Stimulated activated CD4-positive, alpha-beta T cell treated with anti-CD3 and anti-CD28 coated beads, Interleukin-15, amount 100 ng/mL, for 24 hours (primary cell): Measurements from ENCODE around the gene HPS5.
"Not testable (repeated sequence)": the region's sequence is repeated elsewhere in the genome, so short reads cannot be mapped to it uniquely, and the experiment has no call there.

Source experiments
- DNase-seq: peaks from one replicate; pipeline ENCODE4 v3.0.0-alpha.2; 2020

Gene HPS5

DNA sequence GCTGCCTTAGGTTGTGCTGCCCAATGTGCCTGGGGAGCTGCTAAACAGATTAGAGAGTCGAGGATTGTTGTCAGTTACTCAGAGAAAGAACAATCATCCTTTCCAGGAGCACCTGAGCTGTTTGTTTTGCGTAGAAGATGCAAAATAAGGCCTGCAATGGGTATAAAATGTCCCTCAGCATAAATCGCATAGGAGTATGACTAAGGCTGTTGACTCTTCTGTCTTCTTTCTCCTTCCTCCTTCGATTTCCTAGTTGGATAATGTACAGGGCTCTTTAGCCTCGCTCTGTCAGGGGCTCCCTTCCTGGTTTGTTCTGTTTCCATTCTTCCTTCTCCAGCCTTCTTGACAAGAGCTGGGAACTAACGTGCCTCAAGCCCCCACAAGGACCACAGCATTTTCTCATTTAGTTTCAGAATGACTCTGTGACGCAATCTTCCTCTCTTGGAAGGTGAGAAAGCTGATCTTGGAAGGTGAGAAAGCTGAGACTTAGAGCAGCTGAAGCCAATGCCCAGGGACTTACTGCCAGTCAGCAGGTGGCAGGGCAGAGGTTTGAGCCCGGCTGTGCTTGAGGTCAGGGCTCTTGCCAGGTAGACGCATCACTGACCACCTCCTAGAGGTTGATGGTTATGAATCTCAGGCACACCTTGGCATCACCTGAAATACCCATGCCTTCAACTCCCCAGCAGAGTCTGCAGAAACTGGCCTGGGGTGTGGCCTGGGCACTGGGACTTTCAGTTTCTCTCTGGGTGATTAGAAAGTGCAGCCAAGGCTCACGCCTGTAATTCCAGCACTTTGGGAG is 54.4 kb downstream of the HPS5 start:
- not testable (repeated sequence) for DNase-seq

DNA sequence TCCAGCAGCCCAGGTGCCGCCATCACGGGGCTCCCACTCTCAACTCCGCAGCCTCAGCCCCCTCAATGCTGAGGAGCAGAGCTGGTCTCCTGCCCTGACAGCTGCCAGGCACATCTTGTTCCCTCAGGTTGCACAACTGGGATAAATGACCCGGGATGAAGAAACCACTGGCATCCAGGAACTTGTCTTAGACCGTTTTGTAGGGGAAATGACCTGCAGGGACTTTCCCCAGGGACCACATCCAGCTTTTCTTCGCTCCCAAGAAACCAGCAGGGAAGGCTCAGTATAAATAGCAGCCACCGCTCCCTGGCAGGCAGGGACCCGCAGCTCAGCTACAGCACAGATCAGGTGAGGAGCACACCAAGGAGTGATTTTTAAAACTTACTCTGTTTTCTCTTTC is 56.0 kb downstream of the HPS5 start, which contains the start of gene SAA1:
SAA1 (plus strand) TSS at position 316 of the 400 bp plus-strand sequence. CDS start 624 bp downstream, outside the sequence.
- DNase-seq = no peak

DNA sequence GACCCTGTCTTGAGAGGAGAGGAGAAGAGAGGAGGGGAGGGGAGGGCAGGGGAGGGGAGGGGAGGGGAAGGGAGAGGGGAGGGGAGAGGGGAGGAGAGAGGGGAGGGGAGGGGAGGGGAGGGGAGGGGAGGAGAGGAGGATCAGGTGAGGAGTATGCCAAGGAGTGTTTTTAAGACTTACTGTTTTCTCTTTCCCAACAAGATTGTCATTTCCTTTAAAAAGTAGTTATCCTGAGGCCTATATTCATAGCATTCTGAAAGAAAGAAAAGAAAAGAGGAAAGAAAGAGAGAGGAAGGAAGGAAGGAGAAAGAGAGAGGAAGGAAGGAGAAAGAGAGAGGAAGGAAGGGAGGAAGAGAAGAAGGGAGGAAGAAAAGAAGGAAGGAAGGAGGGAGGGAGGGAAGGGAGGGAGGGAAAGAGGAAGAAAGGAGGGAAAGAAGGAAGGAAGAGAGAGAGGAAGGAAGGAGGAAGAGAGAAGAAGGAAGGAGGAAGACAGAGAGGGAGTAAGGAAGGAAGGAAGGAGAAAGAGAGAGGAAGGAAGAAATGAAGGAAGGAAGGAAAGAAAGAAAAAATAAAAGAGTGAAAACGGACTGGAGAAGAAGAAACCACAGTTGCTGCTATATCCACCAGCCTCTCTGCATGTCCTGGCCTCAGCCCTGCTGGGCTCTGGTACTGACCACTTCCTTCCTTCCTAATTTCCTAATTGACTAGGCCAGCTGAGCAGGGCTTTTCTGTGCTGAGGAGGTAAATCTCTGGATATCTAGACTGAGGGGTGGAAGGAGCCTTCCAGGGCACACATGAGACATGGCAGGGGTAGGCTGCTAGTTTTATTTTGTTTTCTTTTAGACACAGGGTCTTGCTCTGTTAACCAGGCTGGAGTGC is 57.0 kb downstream of the HPS5 start:
- no peak for DNase-seq

DNA sequence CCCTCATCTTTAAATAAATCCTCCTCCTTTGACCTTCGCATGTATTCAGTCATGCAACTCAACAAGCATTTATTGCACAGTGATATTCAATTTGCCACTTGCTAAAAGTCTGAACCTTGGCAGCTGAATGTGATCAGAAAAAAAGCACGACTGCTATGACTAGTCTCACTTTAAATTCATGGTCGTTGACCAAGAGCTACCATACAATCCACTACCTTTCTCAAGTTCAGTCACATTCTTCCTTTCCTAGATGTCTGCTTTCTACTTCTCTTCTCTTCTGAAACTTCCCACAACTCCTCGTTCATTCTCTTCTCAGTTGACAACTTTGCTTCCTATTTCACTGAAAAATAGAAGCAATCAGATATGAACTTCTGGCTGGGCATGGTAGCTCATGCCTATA is 57.9 kb downstream of the HPS5 start:
- no peak for DNase-seq

DNA sequence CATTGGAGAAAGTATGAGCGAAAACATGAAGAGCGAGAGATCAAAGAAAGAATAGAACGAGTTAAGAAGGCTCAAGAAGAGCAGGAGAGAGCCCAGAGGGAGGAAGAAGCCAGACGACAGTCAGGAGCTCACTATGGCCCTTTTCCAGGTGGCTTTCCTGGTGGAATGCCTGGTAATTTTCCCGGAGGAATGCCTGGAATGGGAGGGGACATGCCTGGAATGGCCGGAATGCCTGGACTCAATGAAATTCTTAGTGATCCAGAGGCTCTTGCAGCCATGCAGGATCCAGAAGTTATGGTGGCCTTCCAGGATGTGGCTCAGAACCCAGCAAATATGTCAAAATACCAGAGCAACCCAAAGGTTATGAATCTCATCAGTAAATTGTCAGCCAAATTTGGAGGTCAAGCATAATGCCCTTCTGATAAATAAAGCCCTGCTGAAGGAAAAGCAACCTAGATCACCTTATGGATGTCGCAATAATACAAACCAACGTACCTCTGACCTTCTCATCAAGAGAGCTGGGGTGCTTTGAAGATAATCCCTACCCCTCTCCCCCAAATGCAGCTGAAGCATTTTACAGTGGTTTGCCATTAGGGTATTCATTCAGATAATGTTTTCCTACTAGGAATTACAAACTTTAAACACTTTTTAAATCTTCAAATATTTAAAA is 59.1 kb downstream of the HPS5 start:
- DNase-seq = not testable (repeated sequence)

DNA sequence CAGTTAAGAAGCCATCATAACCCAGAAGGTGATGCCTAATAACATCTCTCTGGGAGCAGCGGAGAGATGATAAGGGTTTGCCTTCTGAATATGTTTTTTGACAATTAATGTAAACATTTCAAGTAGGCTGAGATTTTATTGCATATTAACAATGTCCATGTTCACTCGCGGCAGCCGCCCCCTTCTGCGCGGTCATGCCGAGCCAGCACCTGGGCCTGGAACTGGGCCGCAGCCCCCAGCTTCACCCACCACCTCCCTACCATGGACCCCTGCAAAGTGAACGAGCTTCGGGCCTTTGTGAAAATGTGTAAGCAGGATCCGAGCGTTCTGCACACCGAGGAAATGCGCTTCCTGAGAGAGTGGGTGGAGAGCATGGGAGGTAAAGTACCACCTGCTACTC is 60.2 kb downstream of the HPS5 start:
- no peak for DNase-seq

DNA sequence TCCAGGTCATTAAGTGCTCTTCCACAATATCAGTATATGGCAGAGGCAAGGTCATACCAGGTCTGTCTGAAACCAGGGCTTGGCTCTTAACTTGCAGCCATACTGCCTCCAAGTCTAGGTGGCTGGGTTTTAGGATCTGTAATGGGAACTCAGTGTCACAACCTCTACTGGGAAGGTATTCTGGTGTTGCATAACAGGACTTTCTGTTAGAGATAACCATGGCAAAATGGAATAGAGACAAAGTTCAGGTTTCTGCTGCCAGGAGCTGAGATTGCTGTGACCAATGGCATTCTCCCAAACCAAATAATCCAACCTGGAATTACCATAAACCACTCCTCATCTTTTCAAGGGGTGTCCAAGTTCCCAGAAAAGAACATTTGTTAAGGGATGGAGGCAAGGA is 62.7 kb downstream of the HPS5 start:
- DNase-seq = no peak

DNA sequence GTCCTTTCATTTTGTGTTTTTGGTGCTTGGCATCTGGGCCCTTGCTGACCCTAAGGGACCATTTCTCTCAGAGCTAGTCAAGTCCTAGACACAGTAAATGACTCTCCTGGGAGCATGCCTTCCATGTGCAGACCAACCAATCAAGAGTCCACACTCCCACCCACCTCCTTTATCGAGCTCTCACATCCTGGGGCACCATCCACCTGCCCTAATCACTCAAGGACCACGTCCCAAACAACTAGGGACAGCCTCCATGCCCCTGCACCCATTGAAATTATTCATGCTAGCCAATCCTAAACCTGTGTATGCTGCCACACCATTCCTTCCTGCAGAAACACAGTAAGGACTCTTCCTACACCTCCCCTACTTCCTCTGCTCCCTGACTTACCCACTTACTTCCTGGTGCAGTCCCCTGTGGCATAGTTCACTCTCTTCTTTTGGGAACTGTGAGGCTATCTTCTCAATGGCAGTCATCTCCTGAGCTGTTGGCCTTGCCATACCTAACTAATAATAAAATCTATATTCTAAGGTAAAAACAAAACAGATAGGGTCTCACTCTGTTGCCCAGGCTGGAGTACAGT is 67.1 kb downstream of the HPS5 start:
- no peak for DNase-seq

DNA sequence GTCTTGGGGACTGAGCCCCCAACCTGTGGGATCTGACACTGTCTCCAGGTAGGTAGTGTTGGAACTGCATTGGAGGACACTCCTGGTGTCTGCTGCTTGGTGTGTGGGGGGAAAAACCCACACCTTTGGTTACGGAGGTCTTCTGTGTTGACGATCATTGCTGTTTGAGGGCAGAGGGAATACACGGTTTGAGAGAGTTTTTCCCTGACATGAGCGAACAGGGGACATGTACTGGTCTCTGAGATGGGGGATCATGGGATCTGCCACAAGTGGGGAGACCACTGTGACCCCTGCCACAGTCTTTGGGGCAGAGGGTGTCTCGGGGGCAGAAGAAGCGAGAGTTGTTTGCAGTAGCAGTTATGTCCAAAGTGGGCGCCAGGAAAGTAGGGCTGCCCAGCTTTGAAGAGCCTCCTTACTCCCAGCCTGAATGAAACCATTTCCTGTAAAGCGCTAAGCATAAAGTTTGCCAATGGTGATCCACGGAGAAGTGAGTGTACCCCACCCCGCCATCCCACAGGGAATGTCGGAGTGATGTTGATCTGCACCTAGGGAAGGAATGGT is 68.1 kb downstream of the HPS5 start:
- no peak for DNase-seq

DNA sequence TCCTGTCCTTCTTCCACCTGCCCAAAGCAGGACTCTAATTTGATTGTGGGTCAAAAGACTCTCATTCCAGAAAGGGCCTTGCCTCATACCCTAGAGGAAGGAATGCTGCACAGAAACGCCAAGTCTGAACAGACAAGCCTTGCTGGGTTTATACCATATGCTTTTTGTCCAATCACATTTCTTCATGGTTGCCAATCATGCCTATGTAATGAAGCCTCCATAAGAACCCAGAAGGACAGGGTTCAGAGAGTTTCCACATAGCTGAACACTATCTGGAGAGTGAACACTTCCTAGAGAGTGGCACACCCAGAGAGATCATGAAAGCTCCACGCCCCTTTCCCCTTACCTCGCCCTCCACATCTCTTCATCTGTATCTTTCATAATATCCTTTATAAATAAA is 68.7 kb downstream of the HPS5 start:
- DNase-seq = no peak

DNA sequence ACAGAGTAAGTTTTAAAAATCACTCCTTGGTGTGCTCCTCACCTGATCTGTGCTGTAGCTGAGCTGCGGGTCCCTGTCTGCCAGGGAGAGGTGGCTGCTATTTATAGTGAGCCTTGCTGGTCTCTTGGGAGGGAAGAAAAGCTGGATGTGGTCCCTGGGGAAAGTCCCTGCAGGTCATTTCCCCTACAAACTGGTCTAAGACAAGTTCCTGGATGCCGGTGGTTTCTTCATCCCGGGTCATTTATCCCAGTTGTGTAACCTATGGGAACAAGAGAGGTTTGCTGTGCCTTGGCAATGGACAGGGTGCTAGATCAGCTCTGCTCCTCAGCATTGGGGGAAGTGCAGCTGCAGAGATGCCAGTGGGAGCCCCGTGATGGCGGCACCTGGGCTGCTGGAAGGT is 73.4 kb downstream of the HPS5 start, which contains the start of gene SAA2:
SAA2 (minus strand) TSS at position 108 of the 400 bp plus-strand sequence. CDS start 657 bp downstream, outside the sequence.
- no peak for DNase-seq

DNA sequence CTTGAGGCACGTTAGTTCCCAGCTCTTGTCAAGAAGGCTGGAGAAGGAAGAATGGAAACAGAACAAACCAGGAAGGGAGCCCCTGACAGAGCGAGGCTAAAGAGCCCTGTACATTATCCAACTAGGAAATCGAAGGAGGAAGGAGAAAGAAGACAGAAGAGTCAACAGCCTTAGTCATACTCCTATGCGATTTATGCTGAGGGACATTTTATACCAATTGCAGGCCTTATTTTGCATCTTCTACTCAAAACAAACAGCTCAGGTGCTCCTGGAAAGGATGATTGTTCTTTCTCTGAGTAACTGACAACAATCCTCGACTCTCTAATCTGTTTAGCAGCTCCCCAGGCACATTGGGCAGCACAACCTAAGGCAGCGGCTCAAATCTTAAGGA is 74.8 kb downstream of the HPS5 start:
- not testable (repeated sequence) for DNase-seq

DNA sequence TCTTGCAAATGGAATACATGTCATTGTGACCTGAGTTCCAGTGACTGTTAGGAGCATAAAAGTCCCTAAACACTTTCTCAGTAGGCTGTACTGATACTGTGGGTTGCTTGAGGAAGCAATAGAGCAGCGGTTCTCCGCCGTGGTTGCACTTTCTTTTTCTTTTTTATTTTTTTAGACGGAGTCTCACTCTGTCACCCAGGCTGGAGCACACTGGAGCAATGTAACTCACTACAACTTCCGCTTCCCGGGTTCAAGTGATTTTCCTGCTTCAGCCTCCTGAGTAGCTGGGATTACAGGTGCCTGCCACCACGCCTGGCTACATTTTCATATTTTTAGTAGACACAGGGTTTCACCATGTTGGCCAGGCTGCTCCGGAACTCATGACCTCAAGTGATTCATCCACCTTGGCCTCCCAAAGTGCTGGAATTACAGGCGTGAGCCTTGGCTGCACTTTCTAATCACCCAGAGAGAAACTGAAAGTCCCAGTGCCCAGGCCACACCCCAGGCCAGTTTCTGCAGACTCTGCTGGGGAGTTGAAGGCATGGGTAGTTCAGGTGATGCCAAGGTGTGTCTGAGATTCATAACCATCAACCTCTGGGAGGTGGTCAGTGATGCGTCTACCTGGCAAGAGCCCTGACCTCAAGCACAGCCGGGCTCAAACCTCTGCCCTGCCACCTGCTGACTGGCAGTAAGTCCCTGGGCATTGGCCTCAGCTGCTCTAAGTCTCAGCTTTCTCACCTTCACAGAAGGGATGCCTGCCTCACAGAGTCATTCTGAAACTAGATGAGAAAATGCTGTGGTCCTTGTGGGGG is 75.4 kb downstream of the HPS5 start:
- peak; percentile 23 for DNase-seq

DNA sequence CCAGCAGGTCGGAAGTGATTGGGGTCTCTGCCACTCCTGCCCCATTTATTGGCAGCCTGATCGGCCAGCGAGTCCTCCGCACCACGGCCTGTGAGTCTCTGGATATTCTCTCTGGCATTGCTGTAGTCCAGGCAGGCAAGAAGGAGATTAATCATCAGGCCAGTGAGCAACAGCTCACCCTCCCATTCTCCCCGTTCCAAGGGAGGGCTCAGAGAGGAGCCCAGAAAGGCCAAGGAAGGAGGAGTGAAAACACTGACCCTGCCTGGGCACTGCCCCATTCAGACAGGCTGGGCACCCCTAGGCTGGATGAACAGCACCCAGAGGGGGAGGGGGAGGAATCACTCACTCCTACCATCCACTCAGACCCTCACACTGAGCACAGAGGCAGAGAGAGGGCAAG is 76.5 kb downstream of the HPS5 start:
- no peak for DNase-seq

DNA sequence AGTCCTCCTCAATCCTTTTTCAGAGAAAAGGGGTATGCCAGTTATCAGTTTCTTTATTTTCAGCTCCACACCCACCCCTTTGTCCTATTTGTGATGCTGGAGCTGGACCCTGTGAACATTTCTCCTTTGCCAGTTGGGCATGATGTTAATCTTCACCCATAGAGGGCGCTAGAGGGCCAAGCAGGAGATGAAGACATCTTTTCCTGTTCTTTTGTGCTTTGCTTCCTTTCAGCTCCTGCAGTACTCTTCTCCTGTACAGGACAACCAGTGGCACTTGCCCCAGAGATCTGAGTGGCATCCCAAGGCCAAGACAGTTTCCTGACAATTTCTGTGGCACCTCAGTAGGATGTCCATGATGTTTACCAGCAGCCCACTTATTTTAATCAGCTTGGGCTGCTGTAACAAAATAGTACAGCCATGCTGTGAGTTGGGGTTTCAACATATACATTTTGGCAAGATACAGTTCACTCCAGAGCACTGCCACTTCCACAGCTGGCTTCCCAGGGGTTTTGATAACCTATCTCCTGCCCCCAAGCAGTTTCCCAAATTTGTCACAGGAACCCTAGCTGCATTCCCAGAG is 78.1 kb downstream of the HPS5 start:
- peak; percentile 70 for DNase-seq

DNA sequence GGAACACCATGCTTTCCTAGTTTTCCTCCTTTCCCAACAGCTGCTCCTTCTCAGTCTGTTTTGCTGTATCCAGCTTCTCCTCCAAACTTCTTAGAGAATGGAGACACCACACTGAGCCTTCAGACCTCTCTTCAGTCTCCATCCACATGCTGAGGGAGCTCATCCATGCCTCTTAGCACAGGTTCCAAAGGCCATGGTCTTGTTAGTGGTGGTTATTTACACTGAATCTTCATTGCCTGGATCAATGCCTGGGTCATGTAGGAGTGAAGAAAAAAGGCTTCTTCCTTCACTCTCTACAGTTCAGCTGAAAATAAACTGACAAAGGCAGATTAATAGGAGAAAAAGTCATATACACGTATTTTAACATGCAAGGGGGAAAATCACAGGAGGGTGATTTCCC is 82.3 kb downstream of the HPS5 start:
- DNase-seq = no peak

DNA sequence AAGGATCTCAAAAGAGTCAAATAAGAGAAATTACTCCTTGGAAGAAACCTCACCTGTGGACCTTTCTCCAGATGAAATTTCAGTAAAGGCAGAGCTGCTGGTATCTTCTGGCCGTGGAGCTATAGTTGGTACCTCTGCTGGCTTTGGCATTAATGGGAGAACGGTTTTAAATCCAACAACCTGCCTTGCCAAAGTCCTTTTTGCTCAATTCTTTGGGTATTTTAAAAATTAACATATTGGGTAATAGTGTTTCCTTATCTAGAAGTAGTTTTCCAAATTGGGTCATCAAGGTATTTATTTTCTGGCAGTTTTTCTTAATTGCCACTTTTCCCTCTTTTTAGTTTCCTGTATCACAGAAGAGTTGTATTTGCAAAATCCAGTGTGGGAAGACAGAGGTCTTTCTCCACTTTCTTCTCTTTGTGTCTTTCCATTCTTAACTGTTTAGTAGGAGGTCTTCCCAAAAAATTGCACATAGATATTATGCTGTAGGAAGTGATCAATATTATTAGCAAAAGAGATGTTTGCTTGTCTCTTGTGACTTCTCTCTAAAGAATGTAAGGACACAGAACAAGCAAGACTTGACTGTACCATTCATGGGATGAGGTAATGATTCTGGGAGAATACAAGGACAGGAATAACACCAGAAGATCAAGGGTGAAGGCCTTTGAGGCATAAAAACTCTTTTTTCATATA is 85.1 kb downstream of the HPS5 start, which contains the start of gene SAA4:
SAA4 (minus strand) TSS at position 139 of the 693 bp plus-strand sequence. CDS start 876 bp downstream, outside the sequence.
- DNase-seq = no peak

DNA sequence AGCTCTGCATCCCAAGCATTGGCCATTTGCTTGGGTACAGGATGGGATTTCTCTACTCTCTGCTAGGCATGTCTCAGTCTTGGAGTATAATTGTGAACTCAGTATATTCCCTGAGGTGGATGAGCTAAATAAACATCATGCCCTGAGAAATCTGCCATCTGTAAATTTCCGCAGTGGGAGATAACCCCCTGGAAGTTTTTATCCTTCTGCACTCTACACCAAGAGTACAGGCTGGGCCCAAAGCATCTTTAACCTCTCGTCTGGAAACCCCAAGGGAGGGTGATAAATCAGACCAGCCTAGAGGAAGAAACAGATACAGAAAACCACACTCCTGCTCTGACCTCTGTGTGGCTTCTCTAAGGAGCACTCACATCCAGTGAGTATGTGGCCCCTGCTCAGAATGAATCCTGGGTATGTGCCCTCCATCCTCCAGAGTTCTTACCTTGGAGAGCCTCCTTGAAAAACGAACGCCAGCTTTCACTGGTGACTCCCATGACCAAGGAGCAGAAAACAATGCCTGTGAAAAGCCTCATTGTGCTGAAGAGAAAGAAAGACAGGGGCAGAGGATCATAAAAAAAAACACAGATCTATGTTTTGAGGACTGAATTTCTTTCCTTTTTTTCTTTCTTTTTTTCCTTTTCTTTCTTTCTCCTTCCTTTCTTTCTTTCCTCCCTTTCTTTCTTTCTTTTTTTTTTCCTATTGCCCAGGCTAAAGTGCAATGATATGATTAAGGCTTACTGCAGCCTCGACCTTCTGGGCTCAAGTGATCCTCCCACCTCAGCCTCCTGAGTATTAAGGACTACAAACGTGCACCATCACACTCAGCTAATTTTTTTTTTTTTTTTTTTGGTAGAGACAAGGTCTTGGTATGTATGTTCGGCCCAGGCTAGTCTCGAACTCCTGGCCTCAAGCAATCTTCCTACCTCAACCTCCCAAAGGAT is 86.3 kb downstream of the HPS5 start:
- DNase-seq = no peak

DNA sequence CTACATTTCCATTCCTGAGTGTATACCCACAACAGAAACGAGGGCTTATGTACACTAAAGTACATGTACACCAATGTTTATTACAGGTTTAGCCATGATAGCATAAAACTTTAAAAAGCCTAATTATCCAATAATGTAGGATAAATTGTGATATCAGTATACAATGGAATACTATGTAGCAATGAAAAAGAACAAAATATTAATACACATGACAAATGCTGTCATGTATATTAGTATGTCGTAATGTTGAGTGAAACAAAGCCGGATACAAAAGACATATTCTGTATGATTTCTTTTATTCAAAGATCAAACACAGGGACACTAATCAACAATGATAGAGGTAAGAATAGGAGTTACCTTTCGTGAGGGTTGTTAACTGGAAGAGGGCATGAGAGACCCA is 88.0 kb downstream of the HPS5 start:
- DNase-seq = no peak
